Prostate gland (tissue), 2 donors: ENCODE measurements around the gene TMEM250. TPM values are rescaled to one million over a fixed set of nuclear protein-coding genes. Genes with fewer than 3 reads are reported as not detected.
A peak's percentile ranks its signal among the peaks of the same experiment; 100 is the strongest.

ENCODE experiments used
- DNase-seq: peaks from one replicate; pipeline ENCODE4 v3.0.0-alpha.2; 2019; ENCODE audit warnings: low spot score
- H3K27ac ChIP-seq, 2 donors: fragments of 200-600 bp; sonication (generic); 2 replicates each; pipeline ENCODE4 v1.5.1; 2017 to 2019
- H3K27me3 ChIP-seq: fragments of 200-600 bp; sonication (generic); replicated peaks from 2 replicates; pipeline ENCODE4 v1.5.1; 2019; ENCODE audit not compliant: insufficient read depth
- H3K36me3 ChIP-seq, 2 donors: fragments of 200-600 bp; sonication (generic); 1 replicate in 1 of 2; 2 replicates in 1 of 2; pipeline versions ENCODE4 v1.5.1 to v1.8.1; 2017 to 2019
- H3K4me1 ChIP-seq: fragments of 200-600 bp; sonication (generic); replicated peaks from 2 replicates; pipeline ENCODE4 v1.5.1; 2019
- H3K4me3 ChIP-seq, 2 donors: fragments of 200-600 bp; sonication (generic); 2 replicates each; pipeline ENCODE4 v1.5.1; 2017 to 2019
- H3K9me3 ChIP-seq: fragments of 200-600 bp; sonication (generic); 2 replicates; pipeline ENCODE4 v1.5.1; 2017
- POLR2A ChIP-seq: fragments of 450-650 bp; IDR thresholded peaks from one replicate; pipeline ENCODE4 v1.6.1; 2016; ENCODE audit warnings: antibody characterized with exemption, mild to moderate bottlenecking
- POLR2AphosphoS5 ChIP-seq: sonication (generic); formaldehyde crosslinking; IDR thresholded peaks from one replicate; pipeline ENCODE4 v1.6.1; 2017; ENCODE audit warnings: antibody characterized with exemption
- WGBS: methylation state at CpG from one replicate; pipeline ENCODE4 v1.1.5; 2018; 5-methylcytosine and 5-hydroxymethylcytosine counted together
- intact Hi-C: fragments of 100-400 bp; cut with DNase I; formaldehyde crosslinking; loops from one replicate; pipeline ENCODE4 v1.14.2; 2022
- total RNA-seq, 2 donors: library from RNA; depleted of rRNA; stranded (reverse); fragments of >200 nt; gene quantifications; one replicate each; pipeline ENCODE4 v1.1.0, GENCODE V29; 2016
- TF ChIP-seq, protein P1 (sequence below), 4 experiments: fragments of 200-600 bp in 2 of 4; fragments of 450-650 bp in 2 of 4; sonication (generic) in 2 of 4; IDR thresholded peaks; 1 replicate in 3 of 4; 2 replicates in 1 of 4; pipeline ENCODE4 v1.5.1; 2016 to 2019; ENCODE audit warnings: antibody characterized with exemption in 4 of 4, mild to moderate bottlenecking in 2 of 4, moderate library complexity in 2 of 4

The TMEM250 gene
- total RNA-seq, 2 donors from 2014 or later, result 44.7 to 65.1 TPM

DNA sequence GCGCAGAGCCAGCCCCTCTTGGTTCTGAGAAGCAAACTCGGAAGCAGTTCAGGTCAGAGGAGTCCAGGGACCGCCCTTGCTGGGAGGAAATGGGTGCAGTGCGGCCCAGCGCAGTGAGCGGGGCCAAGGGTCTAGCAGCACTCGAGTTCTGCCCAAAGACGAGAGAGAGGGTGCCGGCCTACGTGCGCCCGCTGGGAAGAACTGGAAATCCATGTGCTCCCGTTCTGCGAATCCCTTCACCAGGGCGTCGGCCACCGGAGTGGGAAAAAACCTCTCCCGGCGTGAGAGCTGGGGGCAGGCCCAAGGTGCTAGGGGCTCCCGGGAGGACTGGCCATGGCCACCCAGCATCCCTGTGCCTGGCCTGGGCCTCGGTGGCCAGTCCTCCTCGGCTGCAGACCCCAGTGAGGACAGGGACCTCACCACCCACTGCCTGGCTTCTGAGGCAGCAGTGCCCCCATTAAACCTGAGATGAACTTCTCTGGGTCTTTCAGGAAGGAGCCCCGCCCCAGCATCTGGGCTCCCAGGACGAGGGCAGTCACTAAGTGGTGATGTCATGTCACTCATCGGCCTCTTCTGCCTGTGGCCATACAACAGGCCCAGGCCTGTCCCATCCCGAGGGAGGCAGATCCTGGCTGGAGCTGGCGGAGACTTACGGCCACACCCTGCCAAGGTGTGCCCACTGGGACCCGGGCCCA is 10.6 kb downstream of the TMEM250 start:
- 73% methylated on average over 29 of the region's 29 CpGs for WGBS
- H3K27me3 ChIP-seq, result no peaks in the 10 kb centered on the region
- TF ChIP-seq POLR2AphosphoS5, result peak; percentile 46
- TF ChIP-seq, protein P1, sequence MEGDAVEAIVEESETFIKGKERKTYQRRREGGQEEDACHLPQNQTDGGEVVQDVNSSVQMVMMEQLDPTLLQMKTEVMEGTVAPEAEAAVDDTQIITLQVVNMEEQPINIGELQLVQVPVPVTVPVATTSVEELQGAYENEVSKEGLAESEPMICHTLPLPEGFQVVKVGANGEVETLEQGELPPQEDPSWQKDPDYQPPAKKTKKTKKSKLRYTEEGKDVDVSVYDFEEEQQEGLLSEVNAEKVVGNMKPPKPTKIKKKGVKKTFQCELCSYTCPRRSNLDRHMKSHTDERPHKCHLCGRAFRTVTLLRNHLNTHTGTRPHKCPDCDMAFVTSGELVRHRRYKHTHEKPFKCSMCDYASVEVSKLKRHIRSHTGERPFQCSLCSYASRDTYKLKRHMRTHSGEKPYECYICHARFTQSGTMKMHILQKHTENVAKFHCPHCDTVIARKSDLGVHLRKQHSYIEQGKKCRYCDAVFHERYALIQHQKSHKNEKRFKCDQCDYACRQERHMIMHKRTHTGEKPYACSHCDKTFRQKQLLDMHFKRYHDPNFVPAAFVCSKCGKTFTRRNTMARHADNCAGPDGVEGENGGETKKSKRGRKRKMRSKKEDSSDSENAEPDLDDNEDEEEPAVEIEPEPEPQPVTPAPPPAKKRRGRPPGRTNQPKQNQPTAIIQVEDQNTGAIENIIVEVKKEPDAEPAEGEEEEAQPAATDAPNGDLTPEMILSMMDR (IDR thresholded peaks at IDR 0.05), result no peak
- peak; percentile 65 for DNase-seq
- no peaks in the 10 kb centered on the region for H3K9me3 ChIP-seq
- peak overlapping the region in 1 of 2 donors; percentile 27 for H3K27ac ChIP-seq
- intact Hi-C loops, result no loop called here
- H3K4me3 ChIP-seq, result no peak overlapping the region
- no peaks in the 10 kb centered on the region for H3K36me3 ChIP-seq
- peaks cover 10% of the 10 kb centered on the region for H3K4me1 ChIP-seq

DNA sequence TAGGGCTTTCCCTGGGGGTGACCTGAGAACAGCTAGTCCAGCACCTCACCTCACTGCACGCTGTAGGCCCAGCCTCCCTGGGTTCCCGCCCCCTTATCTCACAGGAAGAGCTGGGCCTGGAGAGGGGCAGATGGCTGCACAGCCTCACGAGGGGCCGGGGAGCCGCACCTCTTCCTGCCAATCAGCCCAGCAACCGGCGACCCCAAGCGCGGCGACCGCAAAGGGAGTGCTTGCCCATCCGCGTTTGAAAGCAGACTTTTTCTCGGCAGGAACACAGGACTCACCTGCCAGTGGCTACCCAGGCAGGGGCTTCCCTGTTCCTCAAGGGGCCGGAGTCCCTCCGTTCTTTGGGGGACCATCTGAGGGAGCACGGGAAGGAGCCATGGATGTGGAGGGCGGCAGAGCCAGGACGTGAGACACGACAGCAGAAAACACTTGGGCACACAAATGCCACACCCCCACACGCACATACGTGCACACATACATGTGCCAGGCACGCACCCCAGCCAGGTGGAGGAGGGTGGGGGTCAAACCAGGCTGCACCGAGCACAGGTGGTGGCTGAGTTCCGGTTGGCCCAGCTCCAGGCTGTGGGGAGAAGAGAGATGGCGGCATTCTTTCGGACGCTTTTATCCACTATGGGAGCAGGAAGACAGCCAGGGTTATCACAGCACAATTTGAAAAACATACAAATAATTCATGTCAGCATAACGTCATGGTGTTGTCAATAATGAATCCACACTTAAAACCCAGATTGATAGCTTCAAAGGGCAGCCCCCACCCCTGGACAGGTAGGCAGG is 11.3 kb downstream of the TMEM250 start:
- no peaks in the 10 kb centered on the region for H3K27me3 ChIP-seq
- WGBS, result 56% methylated on average over 29 of the region's 29 CpGs
- intact Hi-C loops, result no loop called here
- no peak for DNase-seq
- H3K27ac ChIP-seq, result no peak overlapping the region
- no peak overlapping the region for H3K4me3 ChIP-seq
- no peaks in the 10 kb centered on the region for H3K36me3 ChIP-seq
- H3K4me1 ChIP-seq, result peaks cover 10% of the 10 kb centered on the region
- no peaks in the 10 kb centered on the region for H3K9me3 ChIP-seq
- TF ChIP-seq, protein P1 (IDR thresholded peaks at IDR 0.05), result no peak
- no peak for TF ChIP-seq POLR2AphosphoS5
- no peak for TF ChIP-seq POLR2A

DNA sequence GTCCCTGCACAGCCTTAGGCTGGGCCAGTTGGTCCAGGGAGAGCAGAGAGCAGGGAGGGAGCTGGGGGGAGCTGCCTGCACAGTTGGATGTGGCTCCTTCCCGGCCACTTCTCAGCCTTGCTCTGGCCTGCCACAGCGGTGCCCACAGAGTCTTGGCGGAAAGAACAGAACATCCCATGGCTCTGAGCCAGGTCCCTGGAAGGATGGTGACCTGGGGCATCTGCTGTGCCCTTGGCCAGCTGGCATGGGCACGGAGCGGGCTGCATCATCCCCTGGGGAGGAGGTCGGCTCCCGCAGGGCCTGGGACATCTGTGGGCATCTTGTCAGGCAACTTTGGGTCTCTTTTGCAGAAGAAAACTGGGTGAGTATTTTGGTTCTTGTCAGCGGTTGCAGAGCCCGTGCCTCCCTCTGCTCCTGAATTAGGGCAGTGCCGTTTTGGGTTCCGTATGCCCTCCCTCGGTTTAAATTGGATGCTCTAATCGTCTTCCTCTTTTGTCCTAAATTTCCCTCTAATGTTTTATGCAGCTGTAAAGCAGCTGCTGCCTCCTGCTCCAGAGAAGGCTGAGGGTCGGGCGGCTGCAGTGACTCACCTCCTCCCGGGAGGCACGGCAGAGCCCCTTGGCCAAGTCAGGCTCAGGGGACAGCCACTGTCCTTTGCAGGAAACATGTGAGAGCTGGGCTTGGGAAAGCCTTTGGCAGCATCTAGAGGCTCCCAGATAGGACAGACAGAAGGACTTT is 13.1 kb downstream of the TMEM250 start:
- intact Hi-C loops, result no loop called here
- no peak overlapping the region for H3K4me3 ChIP-seq
- 52% methylated on average over 17 of the region's 17 CpGs for WGBS
- no peaks in the 10 kb centered on the region for H3K36me3 ChIP-seq
- TF ChIP-seq, protein P1 (IDR thresholded peaks at IDR 0.05), result no peak
- no peak for TF ChIP-seq POLR2A
- TF ChIP-seq POLR2AphosphoS5, result no peak
- H3K27me3 ChIP-seq, result no peaks in the 10 kb centered on the region
- peaks cover 8% of the 10 kb centered on the region for H3K4me1 ChIP-seq
- DNase-seq, result no peak
- no peak overlapping the region for H3K27ac ChIP-seq
- no peaks in the 10 kb centered on the region for H3K9me3 ChIP-seq

DNA sequence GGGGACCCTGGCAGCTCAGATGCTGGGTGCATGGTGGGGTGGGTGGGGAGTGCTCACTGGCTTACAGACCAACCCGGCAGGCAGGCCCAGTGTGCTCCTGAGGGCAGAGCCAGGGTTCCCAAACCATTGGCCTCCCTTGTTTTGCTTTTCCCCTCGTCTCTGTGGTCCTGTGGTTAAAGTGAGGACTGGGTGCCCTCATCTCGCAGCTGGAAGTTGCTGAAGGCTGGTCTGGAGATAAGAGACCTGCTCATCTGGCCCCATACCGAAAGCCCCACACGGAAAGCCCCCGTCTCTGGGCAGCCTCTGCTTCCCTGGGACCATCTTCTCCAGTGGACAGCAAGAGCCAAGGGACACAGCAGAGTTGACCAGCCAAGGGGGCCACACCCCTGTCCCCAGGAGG is 13.8 kb downstream of the TMEM250 start:
- TF ChIP-seq, protein P1 (IDR thresholded peaks at IDR 0.05), result no peak
- TF ChIP-seq POLR2AphosphoS5 (no peak), POLR2A (no peak)
- DNase-seq, result no peak
- Histone ChIP-seq H3K4me3 (no peak overlapping the region), H3K27ac (no peak overlapping the region), H3K36me3 (no peaks in the 10 kb centered on the region), H3K4me1 (peaks cover 2% of the 10 kb centered on the region), H3K9me3 (no peaks in the 10 kb centered on the region), H3K27me3 (no peaks in the 10 kb centered on the region)
- intact Hi-C loops, result no loop called here
- 83% methylated on average over 6 of the region's 6 CpGs for WGBS
